Iris pigment epithelial cell (primary cell): ENCODE measurements around the gene ESPNL.
"Not testable (repeated sequence)": the region's sequence is repeated elsewhere in the genome, so short reads cannot be mapped to it uniquely, and the experiment has no call there.

Experiments
- DNase-seq: peaks from one replicate; pipeline ENCODE4 v3.0.0-alpha.2; 2011; ENCODE audit warnings: low read depth

The ESPNL gene

GRCh38 chr2:238100049-238100820, at the start of gene ESPNL:
TSS of gene ESPNL (plus strand) at chr2:238100340. CDS start at chr2:238100420, 80 bp downstream.
- DNase-seq: no peak

GRCh38 chr2:238053191-238053776, 46.9 kb upstream of the ESPNL start:
- DNase-seq: peak; percentile 50

GRCh38 chr2:238055841-238056240, 44.3 kb upstream of the ESPNL start:
- no peak for DNase-seq

- DNase-seq: not testable (repeated sequence)
Observed at GRCh38 chr2:238057696-238058575, 42.2 kb upstream of the ESPNL start.

- no peak for DNase-seq
Observed at GRCh38 chr2:238059505-238059904, 40.6 kb upstream of the ESPNL start.

GRCh38 chr2:238060096-238060541, 40.0 kb upstream of the ESPNL start:
- peak; percentile 23 for DNase-seq

GRCh38 chr2:238060542-238061314, 39.4 kb upstream of the ESPNL start, which contains the start of gene SCLY:
TSS of gene SCLY (plus strand) at chr2:238061001. CDS start at chr2:238061055, 54 bp downstream.
- peak; percentile 98 for DNase-seq

- peak; percentile 42 for DNase-seq
Observed at GRCh38 chr2:238061315-238062202, 38.6 kb upstream of the ESPNL start.

- DNase-seq: no peak
Observed at GRCh38 chr2:238063414-238064189, 36.5 kb upstream of the ESPNL start.

- no peak for DNase-seq
Observed at GRCh38 chr2:238064376-238064775, 35.8 kb upstream of the ESPNL start.

GRCh38 chr2:238065071-238065846, 34.9 kb upstream of the ESPNL start:
- no peak for DNase-seq

- DNase-seq: no peak
Observed at GRCh38 chr2:238066218-238066617, 33.9 kb upstream of the ESPNL start.

GRCh38 chr2:238066718-238067117, 33.4 kb upstream of the ESPNL start:
- DNase-seq: not testable (repeated sequence)

- DNase-seq: no peak
Observed at GRCh38 chr2:238067939-238068338, 32.2 kb upstream of the ESPNL start.

- no peak for DNase-seq
Observed at GRCh38 chr2:238069021-238069709, 31.0 kb upstream of the ESPNL start.

GRCh38 chr2:238069877-238070276, 30.3 kb upstream of the ESPNL start:
- DNase-seq: no peak

GRCh38 chr2:238075397-238075796, 24.7 kb upstream of the ESPNL start:
- DNase-seq: no peak

- DNase-seq: peak; percentile 12
Observed at GRCh38 chr2:238077292-238077691, 22.8 kb upstream of the ESPNL start.
